ENCODE results near the gene CCDC38. TPM values are rescaled to one million over a fixed set of nuclear protein-coding genes. Genes with fewer than 3 reads are reported as not detected.
A peak's percentile ranks its signal among the peaks of the same experiment; 100 is the strongest.

The CCDC38 gene
- total RNA-seq, 1 donor from 2014 or later: 0.15 TPM

DNA sequence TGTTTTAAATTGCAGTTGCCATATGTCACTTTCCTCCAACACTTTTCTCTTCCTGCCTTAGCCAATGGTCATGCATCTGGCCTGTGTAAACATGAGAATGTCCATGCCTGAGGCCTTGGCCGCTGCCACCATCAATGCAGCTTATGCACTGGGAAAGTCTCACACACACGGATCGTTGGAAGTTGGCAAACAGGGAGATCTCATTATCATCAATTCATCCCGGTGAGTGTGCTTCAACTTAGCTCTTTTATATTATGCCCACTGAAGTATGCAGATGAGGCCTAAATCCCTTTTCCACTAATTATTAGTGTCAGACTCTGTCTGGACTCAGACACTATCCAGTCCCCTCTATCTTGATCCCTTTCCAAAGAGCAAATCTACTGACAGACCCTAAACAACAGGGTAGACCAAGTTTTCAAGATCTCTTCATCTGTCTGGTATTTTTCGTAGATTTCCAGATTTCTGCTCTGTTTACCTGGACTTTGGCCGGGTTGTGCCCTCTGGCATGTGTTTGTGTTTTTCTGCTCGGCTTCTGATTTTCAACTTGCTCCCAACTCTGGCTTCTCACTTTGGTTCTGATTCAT, 24.0 kb upstream of the CCDC38 start:
- DNase-seq (no peak), ATAC-seq (no peak)
- intact Hi-C loops (cut with micrococcal nuclease): no loop called here

DNA sequence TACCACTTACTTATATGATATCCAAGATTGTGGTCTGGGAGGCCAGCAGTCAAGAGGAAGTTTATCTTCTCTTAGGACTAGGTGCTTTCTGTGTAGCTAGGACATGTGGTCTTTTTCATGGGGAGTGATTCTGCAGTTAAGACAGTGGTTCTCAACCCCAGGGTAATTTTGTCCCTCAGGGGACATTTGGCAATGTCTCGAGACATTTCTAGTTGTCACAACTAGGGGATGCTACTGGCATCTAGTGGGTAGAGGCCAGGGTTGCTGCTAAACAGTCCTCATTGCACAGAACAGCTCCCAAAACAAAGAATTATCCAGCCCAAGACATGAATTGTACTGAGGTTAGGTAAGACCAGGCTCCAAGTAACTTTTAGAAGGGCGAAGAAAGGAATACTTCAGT, 20.7 kb upstream of the CCDC38 start:
- DNase-seq: no peak
- intact Hi-C loops (cut with micrococcal nuclease): no loop called here

DNA sequence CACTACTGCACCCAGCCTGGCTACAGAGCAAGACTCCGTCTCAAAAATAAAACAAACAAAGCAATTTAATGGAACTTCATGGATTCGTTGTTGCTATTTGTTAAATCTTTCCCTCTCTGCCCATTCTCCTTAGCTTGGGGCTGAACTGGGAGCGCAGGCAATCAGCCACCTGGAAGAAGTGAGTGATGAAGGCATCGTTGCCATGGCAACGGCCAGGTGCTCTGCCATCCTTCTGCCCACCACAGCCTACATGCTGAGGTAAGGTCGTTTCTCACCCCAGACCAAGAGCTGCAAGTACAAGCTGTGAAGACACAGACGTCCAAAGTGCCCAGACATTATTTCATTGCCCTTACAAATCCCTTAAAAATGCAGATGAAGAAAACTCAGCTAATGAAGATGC, 19.8 kb upstream of the CCDC38 start:
- DNase-seq (no peak), ATAC-seq (no peak)
- intact Hi-C loops (cut with micrococcal nuclease): no loop called here

More for the DNA sequence above, 20.7 kb upstream of the CCDC38 start:
- no peak for ATAC-seq

DNA sequence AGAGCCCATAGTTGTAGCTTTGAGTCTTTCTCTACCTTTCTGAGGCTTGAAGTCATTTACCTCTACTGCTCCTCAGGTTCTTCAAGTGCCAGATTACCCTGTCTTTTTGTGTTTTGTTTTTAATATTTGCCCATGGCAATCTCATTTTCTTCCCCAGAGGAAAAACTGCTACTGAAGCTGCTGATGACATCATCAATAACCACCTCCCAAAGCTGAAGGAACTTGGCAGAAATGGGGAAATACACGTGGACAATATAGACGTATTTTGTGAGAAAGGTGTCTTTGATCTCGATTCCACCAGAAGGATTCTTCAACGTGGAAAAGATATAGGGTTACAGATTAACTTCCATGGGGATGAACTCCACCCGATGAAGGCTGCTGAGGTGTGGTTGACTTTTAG, 17.8 kb upstream of the CCDC38 start:
- intact Hi-C loops (cut with micrococcal nuclease): no loop called here

DNA sequence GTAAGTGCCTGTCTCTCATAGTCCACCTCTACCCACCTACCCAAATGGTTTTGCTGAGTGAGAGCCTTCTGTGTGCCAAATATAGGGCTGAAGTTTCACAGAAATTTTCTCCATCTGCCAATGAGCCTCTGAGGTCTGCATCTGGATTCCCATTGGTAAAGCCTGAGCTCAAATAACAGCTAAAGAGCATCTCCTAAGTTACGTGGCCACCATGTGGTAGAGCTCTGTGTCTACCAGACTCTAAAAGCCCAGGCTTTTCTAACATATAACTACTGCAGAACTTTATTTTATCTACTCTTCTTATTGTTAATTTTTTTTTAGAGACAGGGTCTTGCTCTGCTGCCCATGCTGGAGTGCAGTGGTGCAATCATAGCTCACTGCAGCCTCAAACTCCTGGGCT, 16.7 kb upstream of the CCDC38 start:
- intact Hi-C loops (cut with micrococcal nuclease): no loop called here
- DNase-seq (no peak), ATAC-seq (no peak)

More for the DNA sequence above, 17.8 kb upstream of the CCDC38 start:
- no peak for ATAC-seq
- DNase-seq: no peak

DNA sequence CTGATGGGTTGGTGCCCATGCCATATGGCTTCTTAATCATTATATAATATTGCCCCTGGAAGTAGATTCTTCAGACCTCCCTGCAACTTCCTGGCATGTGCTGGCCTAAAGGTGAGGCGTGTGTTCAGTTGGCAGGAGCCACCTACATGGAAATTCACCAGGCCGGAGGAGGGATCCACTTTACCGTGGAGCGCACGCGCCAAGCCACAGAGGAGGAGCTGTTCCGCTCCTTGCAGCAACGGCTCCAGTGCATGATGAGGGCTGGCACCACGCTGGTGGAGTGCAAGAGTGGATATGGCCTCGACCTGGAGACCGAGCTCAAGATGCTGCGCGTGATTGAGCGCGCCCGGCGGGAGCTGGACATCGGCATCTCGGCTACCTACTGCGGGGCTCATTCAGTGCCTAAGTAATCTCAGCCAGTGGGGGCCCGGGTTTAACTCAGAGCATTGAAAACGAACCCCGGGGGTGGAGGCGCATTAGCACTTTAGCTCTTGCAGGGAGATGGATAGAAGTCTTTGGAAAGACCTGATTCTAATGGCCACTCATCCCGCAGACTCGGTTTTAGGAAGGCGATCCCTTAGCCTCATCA, 14.2 kb upstream of the CCDC38 start:
- intact Hi-C loops (cut with micrococcal nuclease): no loop called here
- no peak for ATAC-seq
- no peak for DNase-seq

DNA sequence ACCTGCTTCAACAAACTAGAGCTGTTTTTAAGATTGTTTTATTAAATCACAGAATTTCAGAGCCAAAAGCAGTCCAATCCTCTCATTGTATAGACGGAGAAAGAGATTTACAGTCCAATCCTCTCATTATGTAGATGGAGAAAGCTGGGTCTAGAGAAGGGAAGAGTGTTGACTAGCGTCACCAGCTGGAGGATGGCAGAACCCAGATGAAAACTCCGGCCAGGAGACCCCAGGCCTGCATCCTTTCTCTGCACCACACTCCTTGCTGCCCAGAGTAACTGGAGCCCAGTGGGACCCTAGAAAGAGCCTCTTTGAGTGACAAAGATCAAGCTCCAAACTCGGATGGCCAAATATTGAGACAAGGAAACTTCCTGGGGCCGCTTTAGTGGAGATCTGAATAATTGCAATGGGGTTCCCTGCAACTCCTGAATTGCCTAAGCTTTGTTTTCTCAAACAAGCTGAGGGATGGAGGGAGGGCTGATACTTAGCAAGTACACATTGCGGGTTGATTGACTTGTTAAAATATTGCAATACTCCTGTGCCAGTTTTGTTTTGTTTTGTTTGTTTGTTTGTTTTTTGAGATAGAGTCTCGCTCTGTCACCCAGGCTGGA, 13.2 kb upstream of the CCDC38 start:
- intact Hi-C loops (cut with micrococcal nuclease): no loop called here
- DNase-seq (no peak), ATAC-seq (no peak)

DNA sequence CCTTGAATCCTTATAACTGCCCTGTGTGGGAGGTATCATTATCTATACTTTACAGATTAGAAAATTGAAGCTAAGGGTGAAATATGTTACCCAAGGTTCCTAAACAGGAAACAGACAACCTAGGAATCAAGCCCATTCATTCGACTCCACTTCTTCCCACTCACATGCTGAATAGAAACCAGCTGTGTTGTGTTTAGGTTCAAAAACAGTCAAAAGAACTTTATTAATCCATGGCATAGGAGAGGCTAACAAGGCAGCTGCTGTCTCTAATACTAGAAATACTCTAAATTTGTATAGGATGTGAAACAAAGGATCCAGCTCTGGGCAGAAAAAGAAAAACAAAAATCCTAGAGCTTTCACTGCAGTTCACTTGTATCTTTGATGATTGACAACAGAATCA, 10.6 kb upstream of the CCDC38 start:
- DNase-seq: no peak
- intact Hi-C loops (cut with micrococcal nuclease): no loop called here
- no peak for ATAC-seq

DNA sequence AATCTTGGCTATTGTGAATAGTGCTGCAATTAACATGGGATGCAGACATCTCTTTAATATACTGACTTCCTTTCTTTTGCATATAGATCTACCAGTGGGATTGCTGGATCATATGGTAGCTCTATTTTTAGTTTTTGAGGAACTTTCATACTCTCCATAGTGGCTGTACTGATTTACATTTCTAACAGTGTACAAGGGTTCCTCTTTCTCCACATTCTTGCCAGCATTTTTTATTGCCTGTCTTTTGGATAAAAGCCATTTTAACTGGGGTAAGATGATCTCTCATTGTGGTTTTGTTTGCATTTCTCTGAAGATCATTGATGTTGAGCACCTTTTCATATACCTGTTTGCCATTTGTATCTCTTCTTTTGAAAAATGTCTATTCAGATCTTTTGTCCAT, 9.1 kb upstream of the CCDC38 start:
- DNase-seq (no peak), ATAC-seq (no peak)
- intact Hi-C loops (cut with micrococcal nuclease): no loop called here

DNA sequence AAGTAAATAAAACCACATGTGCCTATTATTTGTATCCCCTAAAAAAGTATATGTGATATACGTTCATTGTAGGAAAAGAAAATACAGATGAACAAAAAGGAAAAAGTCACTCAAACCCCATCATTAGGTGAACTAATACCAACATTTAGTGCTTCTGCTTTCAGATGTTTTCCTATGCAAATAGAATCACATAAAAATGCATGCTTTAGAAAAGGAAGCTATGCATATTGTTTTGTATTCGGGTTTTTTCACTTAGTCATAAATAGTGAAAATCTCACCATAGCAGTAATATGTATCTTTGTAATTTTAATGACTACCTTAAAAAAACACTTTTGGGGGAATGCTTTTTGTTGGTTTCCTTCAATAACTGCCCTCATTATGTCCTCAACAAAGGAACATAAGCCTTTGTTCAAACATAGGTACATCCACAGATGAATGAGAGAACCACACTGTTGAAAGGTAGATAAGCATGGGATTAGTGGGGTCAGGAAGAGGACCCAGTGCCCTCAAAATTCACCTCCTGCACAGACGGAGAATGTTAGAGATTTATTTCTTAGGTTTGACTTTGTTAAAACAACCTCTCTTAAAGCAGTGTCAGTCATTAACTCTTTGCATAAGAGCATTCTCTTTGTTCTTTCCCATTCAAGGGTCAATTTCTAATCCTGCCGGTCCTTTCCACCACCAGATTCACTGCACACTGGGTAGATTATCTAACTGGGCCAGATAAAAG, 7.2 kb upstream of the CCDC38 start:
- intact Hi-C loops (cut with micrococcal nuclease): no loop called here
- DNase-seq (no peak), ATAC-seq (no peak)

DNA sequence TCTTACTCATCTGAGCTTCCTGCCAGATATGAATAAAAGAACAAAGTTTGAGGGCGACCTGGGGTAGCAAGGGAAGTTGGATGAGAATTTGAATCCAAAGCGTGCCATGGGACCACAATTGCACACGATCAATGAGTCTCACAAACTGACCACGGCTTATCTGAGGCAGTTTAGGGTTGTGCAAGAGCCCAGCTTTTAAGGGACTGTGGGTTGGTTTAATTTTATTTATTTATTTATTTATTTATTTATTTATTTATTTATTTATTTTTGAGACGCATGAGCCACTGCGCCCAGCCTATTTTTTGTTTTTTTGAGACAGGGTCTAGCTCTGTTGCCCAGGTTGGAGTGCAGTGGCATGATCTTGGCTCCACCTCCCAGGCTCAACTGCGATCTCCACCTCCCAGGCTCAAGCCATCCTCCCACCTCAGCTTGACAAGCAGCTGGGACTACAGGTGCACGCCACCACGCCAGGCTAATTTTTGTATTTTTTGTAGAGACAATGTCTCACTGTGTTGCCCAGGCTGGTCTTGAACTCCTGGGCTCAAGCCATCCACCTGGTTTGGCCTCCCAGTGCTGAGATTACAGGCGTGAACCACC, 1.8 kb upstream of the CCDC38 start:
- intact Hi-C loops (cut with micrococcal nuclease): no loop called here
- no peak for ATAC-seq

DNA sequence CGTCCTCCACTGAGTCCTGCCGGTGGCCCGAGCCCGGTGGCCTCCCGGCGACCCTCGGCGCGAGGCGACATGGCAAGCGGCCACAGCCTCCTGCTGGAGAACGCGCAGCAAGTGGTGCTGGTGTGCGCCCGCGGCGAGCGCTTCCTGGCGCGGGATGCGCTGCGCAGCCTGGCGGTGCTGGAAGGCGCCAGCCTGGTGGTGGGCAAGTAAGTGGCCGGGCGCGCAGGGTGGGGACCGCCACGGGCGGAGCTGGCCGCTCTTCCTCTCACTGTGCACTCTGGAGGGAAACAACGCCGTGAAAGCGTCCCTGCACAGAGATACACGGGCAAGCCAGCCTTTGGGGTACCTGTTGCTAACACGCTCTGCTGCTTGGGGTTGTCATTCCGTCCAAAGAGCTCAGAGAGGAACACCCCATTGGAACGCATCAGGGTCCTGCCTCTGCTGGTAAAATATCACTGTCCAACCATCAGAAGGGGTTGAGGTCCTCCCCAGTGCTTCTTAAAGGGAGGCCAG, 972 bp upstream of the CCDC38 start, which contains the start of gene AMDHD1:
Gene AMDHD1, plus strand, starts transcription at position 2 of the 513 bp plus-strand sequence. Its CDS starts 68 bp downstream, at position 70.
- peak; percentile 75 for DNase-seq
- ATAC-seq: peak; percentile 86
- intact Hi-C loops (cut with micrococcal nuclease): no loop called here

More for the DNA sequence above, 1.8 kb upstream of the CCDC38 start:
- DNase-seq: no peak

DNA sequence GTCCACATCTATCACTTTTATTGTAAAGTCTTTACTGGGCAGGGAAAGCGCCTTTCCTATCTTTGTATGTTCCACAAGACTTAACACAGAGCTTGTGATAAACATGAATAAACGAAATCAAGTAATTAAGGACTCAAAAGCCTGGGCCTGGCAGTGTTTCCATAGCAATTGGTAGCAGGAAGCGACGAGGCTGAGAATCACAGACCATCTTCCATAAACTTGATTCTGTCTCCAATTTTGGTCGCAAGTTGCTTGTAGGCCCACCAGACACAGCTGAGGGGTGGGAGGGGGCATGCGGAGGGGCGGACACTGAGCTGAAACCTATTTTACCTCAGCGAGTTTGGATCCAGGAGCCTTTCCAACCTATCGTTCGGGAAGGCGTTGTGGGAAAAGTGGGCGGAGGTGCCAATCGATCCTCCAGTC, 302 bp downstream of the CCDC38 start:
- no peak for DNase-seq
- intact Hi-C loops (cut with micrococcal nuclease): no loop called here
- ATAC-seq: no peak

DNA sequence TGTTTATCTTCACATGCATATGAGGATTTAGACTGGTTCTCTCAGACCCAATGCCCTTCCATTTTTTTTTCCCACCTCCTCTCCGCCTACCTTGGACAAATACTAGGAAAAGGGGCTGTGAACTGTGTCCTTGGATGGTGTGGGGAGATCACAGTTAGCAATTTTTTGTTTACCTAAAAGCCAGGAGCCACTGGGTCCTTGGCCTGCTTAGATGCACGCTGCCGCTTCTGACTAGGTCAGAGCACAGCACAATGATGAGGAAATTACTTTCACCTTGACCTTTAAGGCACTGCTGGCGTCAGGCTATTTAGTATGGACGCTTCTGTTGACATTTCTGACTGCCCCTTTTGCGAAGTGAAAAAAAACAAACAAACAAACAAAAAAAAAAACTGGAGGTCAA, 1.9 kb downstream of the CCDC38 start:
- intact Hi-C loops (cut with micrococcal nuclease): no loop called here
- ATAC-seq (no peak), DNase-seq (no peak)

DNA sequence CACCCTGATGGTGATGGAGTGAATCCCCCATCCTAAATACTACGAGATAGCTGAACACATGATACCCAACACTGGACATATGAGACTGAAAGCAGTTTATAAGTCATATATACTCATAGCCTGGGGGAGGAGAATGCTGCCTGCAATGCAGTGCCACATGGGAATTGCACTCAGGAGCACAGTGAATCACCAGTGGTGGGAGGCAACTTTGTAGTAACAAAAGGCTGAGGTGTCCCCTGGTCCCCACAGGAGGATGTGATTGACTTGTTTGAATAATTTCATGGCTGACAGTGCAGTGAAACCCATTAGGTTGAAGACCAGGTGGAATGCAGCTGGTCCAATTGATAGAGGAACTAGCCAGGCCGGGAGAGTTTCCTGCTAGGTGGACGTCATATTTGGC, 20.2 kb downstream of the CCDC38 start:
- no peak for ATAC-seq
- intact Hi-C loops (cut with micrococcal nuclease): no loop called here
- no peak for DNase-seq

DNA sequence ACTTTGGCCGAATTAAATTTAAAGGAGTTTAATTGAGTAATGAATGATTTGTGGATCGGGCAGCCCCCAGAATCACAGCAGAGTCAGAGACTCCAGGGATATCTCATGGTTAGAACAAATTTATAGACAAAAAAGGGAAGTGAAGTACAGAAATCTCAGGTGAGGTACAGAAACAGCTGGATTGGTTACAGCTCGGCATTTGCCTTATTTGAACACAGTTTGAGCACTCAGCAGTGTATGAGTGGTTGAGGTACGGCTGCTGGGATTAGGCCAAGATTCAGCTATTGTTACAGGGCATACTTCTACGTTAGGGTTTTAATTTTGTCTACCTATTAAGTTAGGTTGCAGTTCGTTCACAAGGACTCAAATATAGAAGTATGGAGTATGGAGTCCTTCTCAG, 23.3 kb downstream of the CCDC38 start:
- DNase-seq (no peak), ATAC-seq (no peak)
- intact Hi-C loops (cut with micrococcal nuclease): no loop called here

DNA sequence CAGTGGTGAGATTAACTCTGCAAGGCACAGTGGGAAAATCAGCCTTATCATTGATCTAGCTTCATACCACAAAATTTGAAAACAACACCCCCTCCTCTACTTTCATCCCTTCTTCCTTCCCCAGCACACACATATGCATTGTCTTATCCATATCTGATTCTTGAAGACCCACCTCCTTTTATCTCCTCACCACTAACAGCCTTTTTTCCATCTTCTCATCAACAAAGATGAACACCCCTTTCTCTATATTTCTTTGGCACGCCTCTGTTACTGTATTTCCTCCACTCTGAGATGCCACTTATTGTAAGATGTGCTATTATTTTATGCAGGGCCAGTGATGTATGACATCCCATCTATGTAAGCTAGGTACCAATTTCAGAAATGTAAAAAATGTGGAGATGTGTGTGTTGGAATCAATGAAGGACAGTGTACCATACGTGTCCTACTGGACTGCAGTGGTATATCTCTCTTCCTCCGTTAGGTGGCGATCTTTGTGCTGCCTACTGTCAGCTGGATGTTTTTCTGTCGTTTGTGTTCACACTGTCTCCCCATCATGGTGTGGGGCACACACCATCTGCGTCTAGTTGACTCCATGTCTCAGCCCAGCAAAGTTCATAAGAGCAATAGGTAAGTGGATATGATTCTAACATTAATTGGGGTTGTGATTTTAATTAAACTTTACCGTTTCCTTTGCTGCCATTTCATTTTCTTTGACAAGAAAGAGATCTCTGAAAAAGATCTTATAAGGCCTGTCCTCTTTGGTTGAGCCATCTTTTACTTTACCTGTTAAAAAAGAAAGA, 24.0 kb downstream of the CCDC38 start:
- no peak for DNase-seq
- intact Hi-C loops (cut with micrococcal nuclease): no loop called here
- ATAC-seq: peak; percentile 77

DNA sequence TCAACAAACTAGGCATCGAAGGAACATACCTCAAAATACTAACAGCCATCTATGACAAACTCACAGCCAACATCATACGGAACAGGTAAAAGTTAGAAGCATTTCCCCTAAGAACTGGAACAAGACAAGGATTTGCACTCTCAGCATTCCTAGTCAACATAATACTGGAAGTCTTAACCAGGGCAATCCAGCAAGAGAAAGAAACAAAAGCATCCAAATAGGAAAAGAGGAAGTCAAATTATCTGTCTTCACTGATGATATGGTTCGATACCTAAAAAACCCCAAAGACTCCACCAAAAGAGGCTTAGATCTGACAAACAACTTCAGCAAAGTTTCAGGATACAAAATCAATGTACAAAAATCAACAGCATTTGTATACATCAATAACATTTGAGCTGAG, 32.5 kb downstream of the CCDC38 start:
- no peak for ATAC-seq
- intact Hi-C loops (cut with micrococcal nuclease): no loop called here
- DNase-seq: no peak

DNA sequence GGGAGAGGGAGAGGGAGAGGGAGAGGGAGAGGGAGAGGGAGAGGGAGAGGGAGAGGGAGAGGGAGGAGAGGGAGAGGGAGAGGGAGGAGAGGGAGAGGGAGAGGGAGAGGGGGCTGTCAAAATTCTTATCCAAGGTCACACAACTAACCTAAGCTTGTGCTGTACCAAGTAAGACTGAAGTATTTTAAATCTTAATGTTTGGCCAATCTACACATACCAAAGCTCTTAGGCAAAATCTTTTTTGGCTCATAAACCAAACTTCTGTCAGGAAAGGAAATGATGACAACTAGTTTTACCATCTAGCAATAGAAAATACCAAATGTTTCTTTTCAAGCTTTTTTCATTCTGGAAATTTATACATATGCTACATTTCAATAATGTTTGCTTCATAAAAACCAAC, 33.8 kb downstream of the CCDC38 start:
- DNase-seq: no peak
- intact Hi-C loops (cut with micrococcal nuclease): no loop called here
- ATAC-seq: no peak
